ENCODE measurements around the gene KRTAP13-1. TPM values are rescaled to one million over a fixed set of nuclear protein-coding genes. Genes with fewer than 3 reads are reported as not detected.

Gene KRTAP13-1
- total and polyA plus RNA-seq, 12 donors, result not detected

GRCh38 chr21:30426731-30427130 lies 30.9 kb downstream of the KRTAP13-1 start:
- Histone ChIP-seq H3K4me3 (no peak overlapping the region), H3K4me1 (replicated peaks in 1 of 2) (no peaks in the 10 kb centered on the region), H3K27ac (no peak overlapping the region), H3K27me3 (no peaks in the 10 kb centered on the region), H3K36me3 (replicated peaks in 1 of 2) (no peaks in the 10 kb centered on the region), H3K9me3 (replicated peaks in 1 of 3) (no peaks in the 10 kb centered on the region)
- intact Hi-C loops (cut with DNase I), result no loop called here
- 47 to 60% (median 52%) methylated on average over 3 of the region's 3 CpGs for WGBS, 4 donors
- TF ChIP-seq POLR2A (IDR thresholded peaks at IDR 0.05) (no peak), CTCF (IDR thresholded peaks at IDR 0.05) (no peak)
- DNase-seq, result no peak

- Histone ChIP-seq H3K36me3 (replicated peaks in 1 of 2) (no peaks in the 10 kb centered on the region), H3K27me3 (no peaks in the 10 kb centered on the region), H3K4me3 (no peak within 1 kb of the TSS), H3K27ac (no peak within 1 kb of the TSS), H3K4me1 (replicated peaks in 1 of 2) (no peaks in the 10 kb centered on the region), H3K9me3 (replicated peaks in 1 of 3) (no peaks in the 10 kb centered on the region)
- intact Hi-C loops (cut with DNase I), result no loop called here
- 67 to 89% (median 78%) methylated on average over 8 to 9 of the region's 9 CpGs for WGBS, 4 donors
- no peak for TF ChIP-seq POLR2A (IDR thresholded peaks at IDR 0.05)
- TF ChIP-seq CTCF (IDR thresholded peaks at IDR 0.05), result no peak
- DNase-seq, result no peak
Observed at GRCh38 chr21:30430170-30430655, 34.4 kb downstream of the KRTAP13-1 start, which contains the start of gene KRTAP13-4. TSS of gene KRTAP13-4 (plus strand) at chr21:30430220. CDS start at chr21:30430276, 56 bp downstream.

- DNase-seq, result peak in 2 of 7 donors; percentile 8 to 23
- no peaks in the 10 kb centered on the region for H3K4me1 ChIP-seq (replicated peaks in 1 of 2)
- no peaks in the 10 kb centered on the region for H3K27me3 ChIP-seq
- 32 to 36% (median 34%) methylated on average over 10 of the region's 10 CpGs for WGBS, 4 donors
- no peaks in the 10 kb centered on the region for H3K36me3 ChIP-seq (replicated peaks in 1 of 2)
- no peak overlapping the region for H3K27ac ChIP-seq
- no peak overlapping the region for H3K4me3 ChIP-seq
- TF ChIP-seq CTCF (IDR thresholded peaks at IDR 0.05) (peak in 4 of 6 experiments; percentile 23 to 46 (median 40)), POLR2A (IDR thresholded peaks at IDR 0.05) (no peak)
- H3K9me3 ChIP-seq (replicated peaks in 1 of 3), result no peaks in the 10 kb centered on the region
- intact Hi-C loops (cut with DNase I), result no loop called here
Observed at GRCh38 chr21:30434033-30434631, 38.3 kb downstream of the KRTAP13-1 start.

- no peak for TF ChIP-seq POLR2A (IDR thresholded peaks at IDR 0.05)
- TF ChIP-seq CTCF (IDR thresholded peaks at IDR 0.05), result no peak
- Histone ChIP-seq H3K27ac (no peak overlapping the region), H3K27me3 (no peaks in the 10 kb centered on the region), H3K36me3 (replicated peaks in 1 of 2) (no peaks in the 10 kb centered on the region), H3K4me1 (replicated peaks in 1 of 2) (no peaks in the 10 kb centered on the region), H3K4me3 (no peak overlapping the region), H3K9me3 (replicated peaks in 1 of 3) (no peaks in the 10 kb centered on the region)
- 55 to 67% (median 62%) methylated on average over 3 of the region's 3 CpGs for WGBS, 4 donors
- intact Hi-C loops (cut with DNase I), result no loop called here
- no peak for DNase-seq
Observed at GRCh38 chr21:30437010-30437565, 41.3 kb downstream of the KRTAP13-1 start.
